K562 (cell line): Measurements from ENCODE around the gene MEX3D. TPM values are rescaled to one million over a fixed set of nuclear protein-coding genes. Genes with fewer than 3 reads are reported as not detected.
A peak's percentile ranks its signal among the peaks of the same experiment; 100 is the strongest.

ENCODE experiments used
- C11orf30 ChIP-seq: fragments of 450-650 bp; IDR thresholded peaks from 2 replicates; pipeline ENCODE4 v1.6.1; 2016; ENCODE audit warnings: low read depth, mild to moderate bottlenecking
- COPS2 ChIP-seq: fragments of 450-650 bp; conservative IDR thresholded peaks from 2 replicates; pipeline ENCODE4 v1.6.1; 2016; ENCODE audit warnings: mild to moderate bottlenecking, moderate library complexity
- E2F3 ChIP-seq: fragments of 250-450 bp; sonication (Bioruptor Pico); IDR thresholded peaks from 2 replicates; pipeline ENCODE4 v1.4.0; 2020; ENCODE audit warnings: mild to moderate bottlenecking
- E2F6 ChIP-seq, 2 experiments: IDR thresholded peaks; 2 replicates each; pipeline ENCODE4 v1.6.1; 2011; ENCODE audit warnings: borderline replicate concordance in 1 of 2, control low read depth in 1 of 2, low read depth in 1 of 2, low read length in 1 of 2, mild to moderate bottlenecking in 1 of 2, mixed read lengths in 1 of 2, moderate library complexity in 1 of 2; ENCODE audit not compliant: insufficient read depth in 1 of 2, insufficient read length in 1 of 2, poor library complexity in 1 of 2, severe bottlenecking in 1 of 2; ENCODE audit errors: extremely low read depth in 1 of 2
- FOXK1 ChIP-seq: sonication (generic); formaldehyde crosslinking; IDR thresholded peaks from 2 replicates; pipeline ENCODE4 v1.8.0; 2022; ENCODE audit warnings: missing genetic modification reagents, mild to moderate bottlenecking, borderline replicate concordance
- MXI1 ChIP-seq: IDR thresholded peaks from 2 replicates; pipeline ENCODE4 v1.6.1; 2011; ENCODE audit warnings: low read depth, mild to moderate bottlenecking, improper control_type of control experiment, low read length
- NCOA1 ChIP-seq: fragments of 450-650 bp; IDR thresholded peaks from 2 replicates; pipeline ENCODE4 v1.6.1; 2016; ENCODE audit warnings: low read depth
- NCOA4 ChIP-seq: fragments of 450-650 bp; IDR thresholded peaks from 2 replicates; pipeline ENCODE4 v1.6.1; 2018; ENCODE audit warnings: mild to moderate bottlenecking; ENCODE audit not compliant: partially characterized antibody
- NR2F6 ChIP-seq: fragments of 450-650 bp; formaldehyde crosslinking; IDR thresholded peaks from 2 replicates; pipeline ENCODE4 v1.4.0; 2020; ENCODE audit warnings: mild to moderate bottlenecking
- RBM14 ChIP-seq: fragments of 200-400 bp; formaldehyde crosslinking; IDR thresholded peaks from 2 replicates; pipeline ENCODE4 v1.6.1; 2018; ENCODE audit warnings: low read depth, mild to moderate bottlenecking, low read length, moderate library complexity, borderline replicate concordance; ENCODE audit not compliant: insufficient read depth
- TBP ChIP-seq: optimal IDR thresholded peaks from 2 replicates; pipeline ENCODE3; 2011; ENCODE audit warnings: low read depth, low read length, improper control_type of control experiment
- ZFP30 ChIP-seq: fragments of 250-450 bp; sonication (Bioruptor Pico); IDR thresholded peaks from 2 replicates; pipeline ENCODE4 v1.8.0; 2022; ENCODE audit warnings: moderate library complexity, mild to moderate bottlenecking, inconsistent platforms, borderline replicate concordance
- ZNF143 ChIP-seq: sonication (generic); formaldehyde crosslinking; IDR thresholded peaks from 2 replicates; pipeline ENCODE4 v1.9.0; 2022; ENCODE audit warnings: mild to moderate bottlenecking, missing genetic modification reagents
- ZSCAN32 ChIP-seq: fragments of 450-650 bp; formaldehyde crosslinking; IDR thresholded peaks from 2 replicates; pipeline ENCODE4 v1.4.0; 2020; ENCODE audit warnings: mild to moderate bottlenecking, moderate library complexity
- polyA plus RNA-seq, 8 experiments: library from polyadenylated mRNA; depleted of rRNA in 4 of 8; stranded (reverse) in 5 of 8; unstranded in 3 of 8; fragments of >200 nt; fragmentation: Nextera tagmentation in 2 of 8; fragmentation: Illumina TruSeq in 1 of 8; extraction: Ambion mirVana in 2 of 8; extraction: Trizol in 1 of 8; gene quantifications; 2 replicates each; pipeline versions ENCODE4 v1.2.1 to v1.2.3, GENCODE V29; 2011 to 2014; ENCODE audit warnings: inconsistent platforms in 1 of 8, missing spikeins in 1 of 8
- total RNA-seq, 7 experiments: library from RNA; depleted of rRNA in 6 of 7; stranded (reverse); fragments of >200 nt in 6 of 7; fragmentation: Illumina TruSeq in 2 of 7; extraction: Trizol in 2 of 7; gene quantifications; 2 replicates each; pipeline versions ENCODE4 v1.2.1 to v1.2.3, GENCODE V29; 2011 to 2021; ENCODE audit warnings: low replicate concordance in 1 of 7
- TF ChIP-seq, protein P1 (sequence below): sonication (generic); formaldehyde crosslinking; IDR thresholded peaks from 2 replicates; pipeline ENCODE4 v1.8.1; 2023; ENCODE audit warnings: mild to moderate bottlenecking, missing genetic modification reagents
- TF ChIP-seq, protein P2 (sequence below): fragments of 450-650 bp; IDR thresholded peaks from 2 replicates; pipeline ENCODE4 v1.6.1; 2016; ENCODE audit warnings: mild to moderate bottlenecking
- TF ChIP-seq, protein P3 (sequence below): fragments of 450-650 bp; IDR thresholded peaks from 2 replicates; pipeline ENCODE4 v1.6.1; 2016; ENCODE audit warnings: borderline replicate concordance
- TF ChIP-seq, protein P4 (sequence below): fragments of 450-650 bp; formaldehyde crosslinking; IDR thresholded peaks from 2 replicates; pipeline ENCODE4 v1.4.0; 2022; ENCODE audit warnings: missing genetic modification characterization

MEX3D gene
- total and polyA plus RNA-seq, 9 of the 15 experiments (the other 6 are each of a cell fraction or from before 2014, with no cell fraction given) = 1.7 to 39.3 (median 5.7) TPM

- no peak for TF ChIP-seq ZFP30 (CRISPR knock-in tag)
- TF ChIP-seq RBM14 = 0 out of 2 replicates have a peak, but pooled peaks have one; percentile 42
- TF ChIP-seq FOXK1 (CRISPR knock-in tag) = no peak
- no peak for TF ChIP-seq NCOA4
- TF ChIP-seq, protein P1, sequence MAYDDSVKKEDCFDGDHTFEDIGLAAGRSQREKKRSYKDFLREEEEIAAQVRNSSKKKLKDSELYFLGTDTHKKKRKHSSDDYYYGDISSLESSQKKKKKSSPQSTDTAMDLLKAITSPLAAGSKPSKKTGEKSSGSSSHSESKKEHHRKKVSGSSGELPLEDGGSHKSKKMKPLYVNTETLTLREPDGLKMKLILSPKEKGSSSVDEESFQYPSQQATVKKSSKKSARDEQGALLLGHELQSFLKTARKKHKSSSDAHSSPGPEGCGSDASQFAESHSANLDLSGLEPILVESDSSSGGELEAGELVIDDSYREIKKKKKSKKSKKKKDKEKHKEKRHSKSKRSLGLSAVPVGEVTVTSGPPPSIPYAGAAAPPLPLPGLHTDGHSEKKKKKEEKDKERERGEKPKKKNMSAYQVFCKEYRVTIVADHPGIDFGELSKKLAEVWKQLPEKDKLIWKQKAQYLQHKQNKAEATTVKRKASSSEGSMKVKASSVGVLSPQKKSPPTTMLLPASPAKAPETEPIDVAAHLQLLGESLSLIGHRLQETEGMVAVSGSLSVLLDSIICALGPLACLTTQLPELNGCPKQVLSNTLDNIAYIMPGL (CRISPR knock-in tag) = peak; percentile 51; the same call in 1 of the 2 replicates
- TF ChIP-seq NR2F6 (CRISPR knock-in tag) = no peak
- TF ChIP-seq E2F6 (IDR thresholded peaks at IDR 0.05; ENCODE audit: borderline replicate concordance in 1 of 2, extremely low read depth in 1 of 2, insufficient read depth in 1 of 2, insufficient read length in 1 of 2, low read depth in 1 of 2, low read length in 1 of 2, poor library complexity in 1 of 2, severe bottlenecking in 1 of 2) = peak; percentile 29 to 55
- TF ChIP-seq, protein P2, sequence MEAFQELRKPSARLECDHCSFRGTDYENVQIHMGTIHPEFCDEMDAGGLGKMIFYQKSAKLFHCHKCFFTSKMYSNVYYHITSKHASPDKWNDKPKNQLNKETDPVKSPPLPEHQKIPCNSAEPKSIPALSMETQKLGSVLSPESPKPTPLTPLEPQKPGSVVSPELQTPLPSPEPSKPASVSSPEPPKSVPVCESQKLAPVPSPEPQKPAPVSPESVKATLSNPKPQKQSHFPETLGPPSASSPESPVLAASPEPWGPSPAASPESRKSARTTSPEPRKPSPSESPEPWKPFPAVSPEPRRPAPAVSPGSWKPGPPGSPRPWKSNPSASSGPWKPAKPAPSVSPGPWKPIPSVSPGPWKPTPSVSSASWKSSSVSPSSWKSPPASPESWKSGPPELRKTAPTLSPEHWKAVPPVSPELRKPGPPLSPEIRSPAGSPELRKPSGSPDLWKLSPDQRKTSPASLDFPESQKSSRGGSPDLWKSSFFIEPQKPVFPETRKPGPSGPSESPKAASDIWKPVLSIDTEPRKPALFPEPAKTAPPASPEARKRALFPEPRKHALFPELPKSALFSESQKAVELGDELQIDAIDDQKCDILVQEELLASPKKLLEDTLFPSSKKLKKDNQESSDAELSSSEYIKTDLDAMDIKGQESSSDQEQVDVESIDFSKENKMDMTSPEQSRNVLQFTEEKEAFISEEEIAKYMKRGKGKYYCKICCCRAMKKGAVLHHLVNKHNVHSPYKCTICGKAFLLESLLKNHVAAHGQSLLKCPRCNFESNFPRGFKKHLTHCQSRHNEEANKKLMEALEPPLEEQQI = no peak
- no peak for TF ChIP-seq C11orf30
- TF ChIP-seq MXI1 = no peak
- TF ChIP-seq, protein P3, sequence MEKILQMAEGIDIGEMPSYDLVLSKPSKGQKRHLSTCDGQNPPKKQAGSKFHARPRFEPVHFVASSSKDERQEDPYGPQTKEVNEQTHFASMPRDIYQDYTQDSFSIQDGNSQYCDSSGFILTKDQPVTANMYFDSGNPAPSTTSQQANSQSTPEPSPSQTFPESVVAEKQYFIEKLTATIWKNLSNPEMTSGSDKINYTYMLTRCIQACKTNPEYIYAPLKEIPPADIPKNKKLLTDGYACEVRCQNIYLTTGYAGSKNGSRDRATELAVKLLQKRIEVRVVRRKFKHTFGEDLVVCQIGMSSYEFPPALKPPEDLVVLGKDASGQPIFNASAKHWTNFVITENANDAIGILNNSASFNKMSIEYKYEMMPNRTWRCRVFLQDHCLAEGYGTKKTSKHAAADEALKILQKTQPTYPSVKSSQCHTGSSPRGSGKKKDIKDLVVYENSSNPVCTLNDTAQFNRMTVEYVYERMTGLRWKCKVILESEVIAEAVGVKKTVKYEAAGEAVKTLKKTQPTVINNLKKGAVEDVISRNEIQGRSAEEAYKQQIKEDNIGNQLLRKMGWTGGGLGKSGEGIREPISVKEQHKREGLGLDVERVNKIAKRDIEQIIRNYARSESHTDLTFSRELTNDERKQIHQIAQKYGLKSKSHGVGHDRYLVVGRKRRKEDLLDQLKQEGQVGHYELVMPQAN = peak; percentile 44; the same call in 1 of the 2 replicates
- no peak for TF ChIP-seq TBP
- no peak for TF ChIP-seq COPS2
- no peak; the same call in 1 of the 2 replicates for TF ChIP-seq E2F3 (CRISPR knock-in tag)
- TF ChIP-seq, protein P4, sequence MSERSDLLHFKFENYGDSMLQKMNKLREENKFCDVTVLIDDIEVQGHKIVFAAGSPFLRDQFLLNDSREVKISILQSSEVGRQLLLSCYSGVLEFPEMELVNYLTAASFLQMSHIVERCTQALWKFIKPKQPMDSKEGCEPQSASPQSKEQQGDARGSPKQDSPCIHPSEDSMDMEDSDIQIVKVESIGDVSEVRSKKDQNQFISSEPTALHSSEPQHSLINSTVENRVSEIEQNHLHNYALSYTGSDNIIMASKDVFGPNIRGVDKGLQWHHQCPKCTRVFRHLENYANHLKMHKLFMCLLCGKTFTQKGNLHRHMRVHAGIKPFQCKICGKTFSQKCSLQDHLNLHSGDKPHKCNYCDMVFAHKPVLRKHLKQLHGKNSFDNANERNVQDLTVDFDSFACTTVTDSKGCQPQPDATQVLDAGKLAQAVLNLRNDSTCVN (CRISPR knock-in tag) = no peak
- TF ChIP-seq ZNF143 (CRISPR knock-in tag) = no peak
- 0 out of 2 replicates have a peak, but pooled peaks have one; percentile 16 for TF ChIP-seq ZSCAN32
- 0 out of 2 replicates have a peak, but pooled peaks have one; percentile 19 for TF ChIP-seq NCOA1
Measured at GRCh38 chr19:1512671-1513498, 55.2 kb downstream of the MEX3D start, which contains the start of gene ADAMTSL5 (continued).
